DND-41 (cell line): ENCODE measurements around the gene SIRT2.

ENCODE experiments used
- EZH2 ChIP-seq: IDR thresholded peaks from 3 replicates; pipeline ENCODE4 v1.6.1; 2012; ENCODE audit warnings: borderline replicate concordance, low read depth, mild to moderate bottlenecking, moderate library complexity, low read length, inconsistent platforms; ENCODE audit not compliant: severe bottlenecking
- TF ChIP-seq, protein P1 (sequence below): IDR thresholded peaks from 2 replicates; pipeline ENCODE4 v1.5.1; 2012; ENCODE audit warnings: borderline replicate concordance, low read length, moderate library complexity, mild to moderate bottlenecking; ENCODE audit not compliant: poor library complexity, severe bottlenecking; ENCODE audit errors: extremely low read depth

DNA sequence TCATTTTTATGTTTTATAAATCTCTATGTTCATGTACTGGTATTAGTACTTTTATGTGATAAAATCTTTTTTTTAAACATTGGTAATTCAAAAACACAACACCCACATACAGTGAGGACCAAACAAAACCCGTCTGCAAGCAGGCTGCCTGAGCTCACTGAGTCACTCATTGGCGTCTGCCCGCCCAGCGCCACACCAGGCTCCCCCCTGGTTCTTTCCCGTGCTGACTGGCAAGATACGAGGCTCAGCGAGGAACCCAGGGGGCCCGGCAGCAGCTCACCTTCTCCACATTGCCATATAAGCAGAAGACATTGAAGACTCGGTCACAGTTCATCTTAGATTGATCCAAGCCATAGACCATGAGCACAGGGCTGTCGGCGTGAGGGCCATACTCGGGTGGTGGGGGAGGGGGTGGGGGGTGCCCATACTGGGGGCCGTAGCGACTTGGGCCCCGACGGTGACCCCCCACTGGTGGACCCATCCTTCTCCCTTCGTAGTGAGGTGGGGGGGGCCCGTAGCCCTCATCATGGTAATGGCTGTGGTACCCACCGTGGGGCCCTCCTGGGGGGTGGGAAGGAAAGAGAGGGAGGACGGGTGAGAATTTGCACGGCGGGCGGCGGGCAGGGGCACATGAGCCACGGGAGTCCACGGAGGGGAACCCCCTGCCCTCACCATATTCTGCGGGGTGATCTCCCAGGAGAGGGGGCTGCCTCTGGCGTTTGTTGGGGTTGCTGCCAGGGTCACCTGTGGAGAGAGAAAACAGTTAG, 59.4 kb downstream of the SIRT2 start:
- TF ChIP-seq, protein P1, sequence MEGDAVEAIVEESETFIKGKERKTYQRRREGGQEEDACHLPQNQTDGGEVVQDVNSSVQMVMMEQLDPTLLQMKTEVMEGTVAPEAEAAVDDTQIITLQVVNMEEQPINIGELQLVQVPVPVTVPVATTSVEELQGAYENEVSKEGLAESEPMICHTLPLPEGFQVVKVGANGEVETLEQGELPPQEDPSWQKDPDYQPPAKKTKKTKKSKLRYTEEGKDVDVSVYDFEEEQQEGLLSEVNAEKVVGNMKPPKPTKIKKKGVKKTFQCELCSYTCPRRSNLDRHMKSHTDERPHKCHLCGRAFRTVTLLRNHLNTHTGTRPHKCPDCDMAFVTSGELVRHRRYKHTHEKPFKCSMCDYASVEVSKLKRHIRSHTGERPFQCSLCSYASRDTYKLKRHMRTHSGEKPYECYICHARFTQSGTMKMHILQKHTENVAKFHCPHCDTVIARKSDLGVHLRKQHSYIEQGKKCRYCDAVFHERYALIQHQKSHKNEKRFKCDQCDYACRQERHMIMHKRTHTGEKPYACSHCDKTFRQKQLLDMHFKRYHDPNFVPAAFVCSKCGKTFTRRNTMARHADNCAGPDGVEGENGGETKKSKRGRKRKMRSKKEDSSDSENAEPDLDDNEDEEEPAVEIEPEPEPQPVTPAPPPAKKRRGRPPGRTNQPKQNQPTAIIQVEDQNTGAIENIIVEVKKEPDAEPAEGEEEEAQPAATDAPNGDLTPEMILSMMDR, result no peak
- no peak for TF ChIP-seq EZH2
